GM12878 (cell line): ENCODE data around the gene ATG9A. TPM values are rescaled to one million over a fixed set of nuclear protein-coding genes. Genes with fewer than 3 reads are reported as not detected.

Experiments
- ATAC-seq: fragments of 200-7000 bp; cut with Tn5 transposase; 3 replicates; pipeline ENCODE4 v1.9.1; 2020; ENCODE audit warnings: mild to moderate bottlenecking, moderate library complexity
- BruUV-seq: library from RNA; stranded (reverse); fragments of 400-500 nt; replicated peaks from 2 replicates; lab custom pipeline; 2021; lab: Mats Ljungman, UMichigan
- CTCF ChIA-PET: fragments of 300-600 bp; sonication (Branson Sonifier 250); formaldehyde crosslinking; extraction: SDS; loops from one replicate; lab custom pipeline; 2021; ENCODE audit warnings: inconsistent platforms; lab: Yijun Ruan, JAX
- POLR2A ChIA-PET: fragments of 350-600 bp; formaldehyde crosslinking; extraction: SDS; loops from one replicate; lab custom pipeline; 2021; ENCODE audit warnings: inconsistent platforms; lab: Charles Lee
- RAD21 ChIA-PET: fragments of 300-600 bp; sonication (Branson Sonifier 250); formaldehyde crosslinking; loops from one replicate; lab custom pipeline; 2023; ENCODE audit warnings: antibody characterized with exemption; ENCODE audit not compliant: unreplicated experiment; lab: Charles Lee
- SMC1A ChIA-PET: fragments of 300-600 bp; sonication (Branson Sonifier 250); formaldehyde crosslinking; loops from one replicate; lab custom pipeline; 2023; ENCODE audit not compliant: unreplicated experiment, uncharacterized antibody; lab: Charles Lee
- DNase-seq: peaks from one replicate; pipeline ENCODE4 v3.0.0-alpha.2; 2011; ENCODE audit warnings: low read depth, low spot score
- FAIRE-seq: peaks from 3 replicates; lab custom pipeline; 2011; peaks lifted over from hg19 to GRCh38; lab: Jason Lieb, UNC
- H2AFZ ChIP-seq: 2 replicates; pipeline ENCODE4 v1.6.0; 2011; ENCODE audit warnings: low read depth, low read length, control low read depth; ENCODE audit not compliant: control insufficient read depth
- H3K27ac ChIP-seq: 2 replicates; pipeline ENCODE4 v1.5.1; 2011; ENCODE audit warnings: control low read depth; ENCODE audit not compliant: control insufficient read depth, insufficient read depth
- H3K27me3 ChIP-seq, 2 experiments: replicated peaks in 1 of 2; 2 replicates each; pipeline versions ENCODE4 v1.6.0 to v1.6.1; 2011; ENCODE audit warnings: low read length in 1 of 2; ENCODE audit not compliant: control insufficient read depth in 2 of 2, insufficient read depth in 2 of 2
- H3K36me3 ChIP-seq, 2 experiments: 2 replicates each; pipeline ENCODE4 v1.5.1; 2011; ENCODE audit warnings: low read length in 1 of 2; ENCODE audit not compliant: control insufficient read depth in 2 of 2, insufficient read depth in 2 of 2
- H3K4me1 ChIP-seq: 2 replicates; pipeline ENCODE4 v1.6.1; 2011; ENCODE audit warnings: mild to moderate bottlenecking, low read length, moderate library complexity, mixed read lengths; ENCODE audit not compliant: control insufficient read depth, insufficient read depth
- H3K4me2 ChIP-seq: 2 replicates; pipeline ENCODE4 v1.6.0; 2011; ENCODE audit warnings: control low read depth; ENCODE audit not compliant: control insufficient read depth, insufficient read depth
- H3K4me3 ChIP-seq: fragments of 200-600 bp; sonication (generic); 2 replicates; pipeline ENCODE4 v1.5.1; 2016
- H3K79me2 ChIP-seq: 2 replicates; pipeline ENCODE4 v1.6.0; 2011; ENCODE audit warnings: low read length; ENCODE audit not compliant: control insufficient read depth, insufficient read depth
- H3K9ac ChIP-seq: 2 replicates; pipeline ENCODE4 v1.8.0; 2011; ENCODE audit warnings: low read length, control low read depth, mixed read lengths; ENCODE audit not compliant: control insufficient read depth, insufficient read depth
- H3K9me3 ChIP-seq: replicated peaks from 3 replicates; pipeline ENCODE4 v1.5.1; 2011; ENCODE audit warnings: mild to moderate bottlenecking, low read length; ENCODE audit not compliant: control insufficient read depth, insufficient read depth
- H4K20me1 ChIP-seq: 2 replicates; pipeline ENCODE4 v1.6.0; 2011; ENCODE audit not compliant: control insufficient read depth, insufficient read depth
- JUND ChIP-seq: IDR thresholded peaks from 2 replicates; pipeline ENCODE4 v1.6.1; 2012; ENCODE audit warnings: low read depth, mild to moderate bottlenecking, low read length, improper control_type of control experiment, moderate library complexity
- KLF5 ChIP-seq: fragments of 450-650 bp; IDR thresholded peaks from 2 replicates; pipeline ENCODE4 v1.6.1; 2014; ENCODE audit warnings: mild to moderate bottlenecking; ENCODE audit not compliant: partially characterized antibody
- NFXL1 ChIP-seq: fragments of 450-650 bp; IDR thresholded peaks from 2 replicates; pipeline ENCODE4 v1.6.1; 2017; ENCODE audit warnings: antibody characterized with exemption, mild to moderate bottlenecking, borderline replicate concordance
- PBX3 ChIP-seq: IDR thresholded peaks from 2 replicates; pipeline ENCODE4 v1.6.1; 2011; ENCODE audit warnings: mild to moderate bottlenecking, low read depth, low read length, moderate library complexity; ENCODE audit not compliant: insufficient replicate concordance
- RFX5 ChIP-seq: IDR thresholded peaks from 2 replicates; pipeline ENCODE4 v1.6.1; 2011; ENCODE audit warnings: low read depth, low read length, improper control_type of control experiment
- RUNX3 ChIP-seq: IDR thresholded peaks from 2 replicates; pipeline ENCODE4 v1.6.1; 2012; ENCODE audit warnings: low read length, inconsistent platforms
- SREBF2 ChIP-seq: IDR thresholded peaks from 2 replicates; pipeline ENCODE4 v1.6.1; 2012; ENCODE audit warnings: mild to moderate bottlenecking, low read length
- STAT3 ChIP-seq: IDR thresholded peaks from 2 replicates; pipeline ENCODE4 v1.6.1; 2011; ENCODE audit warnings: low read depth, low read length, improper control_type of control experiment
- SUPT20H ChIP-seq: IDR thresholded peaks from 2 replicates; pipeline ENCODE4 v1.6.1; 2011; ENCODE audit warnings: low read depth, mild to moderate bottlenecking, low read length, moderate library complexity, borderline replicate concordance; ENCODE audit not compliant: control insufficient read depth
- USF2 ChIP-seq: IDR thresholded peaks from 2 replicates; pipeline ENCODE4 v1.6.1; 2011; ENCODE audit warnings: low read depth, low read length, improper control_type of control experiment, borderline replicate concordance
- WRNIP1 ChIP-seq: IDR thresholded peaks from 2 replicates; pipeline ENCODE4 v1.6.1; 2011; ENCODE audit warnings: low read depth, low read length, improper control_type of control experiment, borderline replicate concordance
- ZNF622 ChIP-seq: fragments of 450-650 bp; IDR thresholded peaks from 2 replicates; pipeline ENCODE4 v1.6.1; 2017; ENCODE audit warnings: mild to moderate bottlenecking, inconsistent platforms
- WGBS: methylation state at CpG from one replicate; pipeline ENCODE4 v1.1.6; 2016; ENCODE audit warnings: low lambda C conversion rate; ENCODE audit not compliant: insufficient replicate concordance, insufficient coverage; ENCODE audit errors: missing lambda C conversion rate; 5-methylcytosine and 5-hydroxymethylcytosine counted together
- in situ Hi-C: fragments of 300-500 bp; cut with MboI; formaldehyde crosslinking; loops from 9 replicates; pipeline ENCODE4 v1.14.3; 2018; ENCODE audit warnings: mixed read lengths
- intact Hi-C: fragments of 100-400 bp; cut with micrococcal nuclease; formaldehyde crosslinking; loops from one replicate; pipeline ENCODE4 v1.14.2; 2022; ENCODE audit not compliant: unreplicated experiment
- polyA plus RNA-seq, 11 experiments: library from polyadenylated mRNA; depleted of rRNA in 4 of 11; unstranded in 6 of 11; stranded (reverse) in 5 of 11; fragments of >200 nt; fragmentation: Nextera tagmentation in 4 of 11; fragmentation: Illumina TruSeq in 1 of 11; extraction: Ambion mirVana in 4 of 11; extraction: Trizol in 1 of 11; gene quantifications; 1 replicate in 1 of 11; 2 replicates in 10 of 11; pipeline versions ENCODE4 v1.2.1 to v1.2.3, GENCODE V29; 2011 to 2016; ENCODE audit warnings: inconsistent platforms in 2 of 11, missing spikeins in 2 of 11, low read depth in 1 of 11
- total RNA-seq, 4 experiments: library from RNA; depleted of rRNA in 3 of 4; stranded (reverse); fragments of >200 nt in 3 of 4; fragmentation: Illumina TruSeq in 1 of 4; extraction: Trizol in 1 of 4; gene quantifications; 2 replicates each; pipeline versions ENCODE4 v1.2.1 to v1.2.3, GENCODE V29; 2013 to 2021

The ATG9A gene
- total and polyA plus RNA-seq, 10 of the 15 experiments (the other 5 are each of a cell fraction or from before 2014, with no cell fraction given), result 0.16 to 37.5 (median 14.6) TPM; not detected in 1

- in situ Hi-C loops (loop anchor here (5.0 kb wide), 1 partner anchor 37 kb away; the partner anchor contains the start of gene SLC23A3), intact Hi-C loops (loop anchor here (5.0 kb wide), 1 partner anchor 68 kb away; the partner anchor contains the start of gene DNAJB2)
- peaks cover 0 to 9% of the 10 kb centered on the region in 2 experiments; a peak in 3 of 4 replicates for H3K36me3 ChIP-seq
- TF ChIP-seq PBX3 (no peak), RUNX3 (no peak), NFXL1 (no peak), WRNIP1 (no peak), RFX5 (no peak), SUPT20H (no peak), STAT3 (no peak), JUND (no peak), SREBF2 (no peak), ZNF622 (no peak), USF2 (no peak), KLF5 (no peak)
- H3K9me3 ChIP-seq, result no peaks in the 10 kb centered on the region
- no peaks in the 10 kb centered on the region for H4K20me1 ChIP-seq
- POLR2A ChIA-PET, result interaction anchor here (0.5 to 4.0 kb wide), 3 partner anchors 18 to 33 kb away, joined by 4 to 25 read pairs (median 4); partner anchors contain the start of genes ANKZF1, ATG9A and CNPPD1
- no peak overlapping the region for H3K27ac ChIP-seq
- DNase-seq (no peak), ATAC-seq (no peak), FAIRE-seq (no peak)
- H3K4me1 ChIP-seq, result peaks cover 8% of the 10 kb centered on the region
- SMC1A ChIA-PET, result no interaction called here
- H3K4me2 ChIP-seq, result no peak overlapping the region
- no peaks in the 10 kb centered on the region for H3K27me3 ChIP-seq
- 61% methylated on average over 18 of the region's 18 CpGs for WGBS
- RAD21 ChIA-PET, result interaction anchor here (1.1 kb wide), 1 partner anchor 36 kb away, joined by 3 read pairs; no protein-coding TSS in a partner anchor
- no peak overlapping the region for H3K9ac ChIP-seq
- no TSS peak for BruUV-seq
- no peak overlapping the region for H2AFZ ChIP-seq
- no peaks in the 10 kb centered on the region; the same call in 1 of the 2 replicates for H3K79me2 ChIP-seq
- CTCF ChIA-PET, result interaction anchor here (0.6 to 2.2 kb wide), 4 partner anchors 38 to 86 kb away, joined by 3 to 13 read pairs (median 4); no protein-coding TSS in a partner anchor
- H3K4me3 ChIP-seq, result no peak overlapping the region
Measured at GRCh38 chr2:219209236-219210195, 19.9 kb downstream of the ATG9A start.
